ENCODE measurements around the gene GOSR1.
"Not testable (repeated sequence)": the region's sequence is repeated elsewhere in the genome, so short reads cannot be mapped to it uniquely, and the experiment has no call there.

GRCh38 chr17:30564422-30565072 is 87.3 kb downstream of the GOSR1 start:
- not testable (repeated sequence) for TF ChIP-seq CTCF (IDR thresholded peaks at IDR 0.05; ENCODE audit: insufficient read depth, low read length); REST (IDR thresholded peaks at IDR 0.05; ENCODE audit: insufficient replicate concordance, low read depth)
- TF ChIP-seq POLR2AphosphoS5 (IDR thresholded peaks at IDR 0.05; ENCODE audit: low read depth) (peak; percentile 91), SPI1 (IDR thresholded peaks at IDR 0.05; ENCODE audit: borderline replicate concordance, low read depth) (peak; percentile 66; the same call in 1 of the 2 replicates)
